HG02885 (cell line): ENCODE measurements around the gene LRRC37A2.
"Not testable (repeated sequence)": the region's sequence is repeated elsewhere in the genome, so short reads cannot be mapped to it uniquely, and the experiment has no call there.

Experiments used
- ATAC-seq: cut with Tn5 transposase; IDR thresholded peaks from one replicate; pipeline ENCODE4 v1.9.1; 2021; ENCODE audit warnings: mild to moderate bottlenecking; ENCODE audit not compliant: unreplicated experiment, poor library complexity

LRRC37A2 gene

GRCh38 chr17:46590157-46591146 is 78.2 kb downstream of the LRRC37A2 start, which contains the start of gene NSF:
Gene NSF, plus strand, starts transcription at chr17:46590669. Its CDS starts 107 bp downstream, at chr17:46590776.
- ATAC-seq: peak; percentile 78

GRCh38 chr17:46591332-46591731 is 79.1 kb downstream of the LRRC37A2 start:
- not testable (repeated sequence) for ATAC-seq

- ATAC-seq: not testable (repeated sequence)
Observed at GRCh38 chr17:46598344-46598931, 86.2 kb downstream of the LRRC37A2 start.

- not testable (repeated sequence) for ATAC-seq
Observed at GRCh38 chr17:46600767-46601166, 88.5 kb downstream of the LRRC37A2 start.

GRCh38 chr17:46603125-46603524 is 90.9 kb downstream of the LRRC37A2 start:
- ATAC-seq: peak; percentile 67
